GM12874 (cell line): ENCODE measurements around the gene TMEM217.

Experiments
- CTCF ChIP-seq: IDR thresholded peaks from 2 replicates; pipeline ENCODE4 v1.5.1; 2011; ENCODE audit warnings: low read depth, mild to moderate bottlenecking, control low read depth, low read length, moderate library complexity; ENCODE audit not compliant: insufficient read depth

The TMEM217 gene

DNA sequence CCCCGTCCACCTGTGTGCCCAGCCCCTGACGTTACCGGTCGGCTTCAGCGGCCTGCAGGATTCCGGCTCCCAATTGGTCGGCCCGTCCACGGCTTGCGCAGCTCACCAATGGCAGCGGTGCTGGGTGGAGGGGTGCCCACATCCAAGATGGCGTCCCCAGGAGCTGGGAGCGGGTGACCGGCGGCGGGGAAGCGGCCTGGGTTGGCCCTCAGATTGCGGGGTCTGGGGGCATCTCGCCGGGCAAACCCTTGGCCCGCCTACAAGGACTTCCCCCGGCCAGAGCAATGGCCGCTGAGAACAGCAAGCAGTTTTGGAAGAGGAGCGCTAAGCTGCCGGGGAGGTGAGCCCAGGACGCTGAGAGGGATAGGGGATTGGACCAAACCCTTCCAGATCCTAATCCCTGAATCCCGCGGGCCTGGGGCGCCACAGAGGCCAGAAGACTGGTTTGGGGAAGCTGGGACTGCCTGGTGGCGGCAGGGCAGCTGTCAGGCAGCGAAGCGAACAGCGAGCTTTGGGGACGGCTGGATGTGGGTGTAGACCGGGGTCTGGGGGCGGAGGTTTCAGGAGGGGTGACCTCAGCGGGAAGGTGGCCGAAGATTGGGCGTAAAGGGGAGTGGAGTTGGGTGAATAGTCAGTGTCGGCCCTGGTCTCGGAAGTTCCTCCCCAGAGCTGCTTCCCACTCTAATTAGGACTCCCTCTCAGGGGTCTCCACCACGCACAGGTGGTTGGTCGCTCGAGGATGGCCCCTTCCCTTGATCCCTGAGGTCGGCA is at the start of gene TMEM217, which contains the start of gene TBC1D22B:
TSS of gene TMEM217 (minus strand) at position 511 of the 771 bp plus-strand sequence. CDS start 39,114 bp downstream, outside the sequence.
TSS of gene TBC1D22B (plus strand) at position 139 of the 771 bp plus-strand sequence. CDS start at position 285, 146 bp downstream.
- TF ChIP-seq CTCF = no peak

GRCh38 chr6:37306624-37307222 is 48.8 kb upstream of the TMEM217 start:
- TF ChIP-seq CTCF = no peak

DNA sequence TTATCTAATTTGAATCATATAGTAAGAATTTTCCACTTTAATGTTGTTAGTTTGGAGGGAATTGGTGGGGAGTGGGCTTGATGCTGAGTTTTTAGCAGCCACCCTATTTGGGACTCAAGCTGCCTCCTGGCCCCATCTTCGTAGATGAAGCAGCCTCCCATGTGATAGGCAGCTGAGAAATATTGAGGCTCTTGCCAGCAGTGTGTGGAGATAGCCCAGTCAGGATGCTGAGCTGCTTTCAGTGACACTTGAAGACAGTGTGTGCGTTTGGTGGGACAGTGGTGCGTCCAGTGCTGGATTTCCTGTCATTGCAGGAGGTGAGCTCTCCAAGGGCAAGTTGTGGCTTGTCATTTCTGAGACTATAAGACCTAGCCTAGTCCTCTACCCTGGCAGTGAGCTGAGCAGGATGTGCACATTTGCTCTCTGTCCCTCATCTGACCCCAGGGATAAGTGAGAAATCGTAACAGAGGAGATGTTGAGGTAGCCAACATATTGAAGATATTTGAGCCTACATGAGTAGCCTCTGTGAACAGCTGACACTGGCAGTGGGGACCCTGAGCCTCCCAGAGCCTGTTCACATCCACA is 48.0 kb upstream of the TMEM217 start:
- TF ChIP-seq CTCF = no peak

- no peak for TF ChIP-seq CTCF
These were observed 46.8 kb upstream of the TMEM217 start for GRCh38 chr6:37304766-37305165.

DNA sequence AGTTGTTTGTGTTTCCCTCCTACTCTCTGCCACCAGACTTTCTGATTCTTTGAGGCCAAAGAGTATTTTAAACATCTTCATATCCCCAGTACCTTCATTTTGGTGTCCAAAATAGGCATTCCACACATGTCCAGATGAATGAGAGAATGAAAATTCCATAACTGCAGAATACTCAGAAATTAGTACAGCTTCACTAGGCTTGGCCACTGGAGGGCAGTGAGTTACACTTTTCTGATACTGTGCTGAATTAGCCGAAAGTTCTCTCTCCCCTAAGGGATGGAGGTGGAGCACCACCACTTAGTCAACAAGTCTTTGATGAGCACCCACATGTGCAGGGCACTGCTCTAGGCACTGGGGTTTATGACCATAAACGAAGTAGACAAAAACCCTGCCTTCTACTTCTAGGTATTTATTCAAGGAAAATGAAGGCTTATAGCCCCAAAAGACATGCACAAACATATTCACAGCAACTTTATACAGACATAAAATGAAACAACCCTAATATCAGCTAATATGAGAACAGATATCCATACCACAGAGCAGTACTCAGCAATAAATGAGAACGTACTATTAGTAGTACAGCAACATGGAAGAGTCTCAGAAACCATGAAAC is 46.1 kb upstream of the TMEM217 start:
- peak; percentile 68 for TF ChIP-seq CTCF

GRCh38 chr6:37303091-37303660 is 45.2 kb upstream of the TMEM217 start:
- TF ChIP-seq CTCF = no peak

GRCh38 chr6:37302086-37302686 is 44.2 kb upstream of the TMEM217 start:
- TF ChIP-seq CTCF = no peak
